Measurements from ENCODE around the gene MAF.

Gene MAF

GRCh38 chr16:79599837-79600637 is 500 bp downstream of the MAF start:
- H3K4me3 ChIP-seq (replicated peaks; ENCODE audit: low read depth, low read length) = no peak overlapping the region
- no peak for TF ChIP-seq CTCF (IDR thresholded peaks at IDR 0.05; ENCODE audit: low read depth, low read length, missing control alignments)
- no peak for DNase-seq (ENCODE audit: extremely low read depth, low read depth)

DNA sequence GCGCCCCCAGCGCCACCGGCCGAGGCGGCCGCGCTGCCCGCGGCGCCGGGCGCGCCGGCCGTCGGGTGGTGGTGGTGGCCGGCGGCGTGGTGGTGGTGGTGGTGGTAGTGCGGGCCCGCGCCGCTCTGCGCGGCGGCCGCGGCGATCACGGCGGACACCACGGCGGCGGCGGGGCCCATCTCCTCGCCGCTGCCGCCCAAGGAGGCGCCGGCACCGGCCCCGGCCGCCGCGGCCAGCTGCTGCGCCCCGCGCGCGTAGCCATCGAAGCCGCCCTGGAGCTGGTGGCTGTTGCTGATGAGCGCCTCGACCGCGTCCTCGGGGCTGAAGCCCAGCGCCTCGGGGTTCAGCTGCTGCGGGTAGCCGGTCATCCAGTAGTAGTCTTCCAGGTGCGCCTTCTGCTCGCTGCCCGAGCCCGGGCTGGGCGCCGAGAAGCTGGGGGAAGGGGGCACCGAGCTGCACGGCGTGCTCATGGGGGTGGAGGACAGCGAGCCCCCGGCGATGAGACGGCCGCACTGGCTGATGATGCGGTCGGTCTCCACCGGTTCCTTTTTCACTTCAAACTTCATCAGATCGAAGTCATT is 1.2 kb downstream of the MAF start:
- DNase-seq (ENCODE audit: extremely low read depth, low read depth) = no peak
- TF ChIP-seq CTCF (IDR thresholded peaks at IDR 0.05; ENCODE audit: low read depth, low read length, missing control alignments) = no peak
- no peak overlapping the region for H3K4me3 ChIP-seq (replicated peaks; ENCODE audit: low read depth, low read length)

- TF ChIP-seq CTCF (IDR thresholded peaks at IDR 0.05; ENCODE audit: low read depth, low read length, missing control alignments) = no peak
- H3K4me3 ChIP-seq (replicated peaks; ENCODE audit: low read depth, low read length) = no peak overlapping the region
- DNase-seq (ENCODE audit: extremely low read depth, low read depth) = no peak
Observed at GRCh38 chr16:79598348-79599181, 2.0 kb downstream of the MAF start.

- TF ChIP-seq CTCF (IDR thresholded peaks at IDR 0.05; ENCODE audit: low read depth, low read length, missing control alignments) = no peak
- H3K4me3 ChIP-seq (replicated peaks; ENCODE audit: low read depth, low read length) = no peak overlapping the region
- DNase-seq (ENCODE audit: extremely low read depth, low read depth) = no peak
Observed at GRCh38 chr16:79598063-79598347, 2.5 kb downstream of the MAF start.

DNA sequence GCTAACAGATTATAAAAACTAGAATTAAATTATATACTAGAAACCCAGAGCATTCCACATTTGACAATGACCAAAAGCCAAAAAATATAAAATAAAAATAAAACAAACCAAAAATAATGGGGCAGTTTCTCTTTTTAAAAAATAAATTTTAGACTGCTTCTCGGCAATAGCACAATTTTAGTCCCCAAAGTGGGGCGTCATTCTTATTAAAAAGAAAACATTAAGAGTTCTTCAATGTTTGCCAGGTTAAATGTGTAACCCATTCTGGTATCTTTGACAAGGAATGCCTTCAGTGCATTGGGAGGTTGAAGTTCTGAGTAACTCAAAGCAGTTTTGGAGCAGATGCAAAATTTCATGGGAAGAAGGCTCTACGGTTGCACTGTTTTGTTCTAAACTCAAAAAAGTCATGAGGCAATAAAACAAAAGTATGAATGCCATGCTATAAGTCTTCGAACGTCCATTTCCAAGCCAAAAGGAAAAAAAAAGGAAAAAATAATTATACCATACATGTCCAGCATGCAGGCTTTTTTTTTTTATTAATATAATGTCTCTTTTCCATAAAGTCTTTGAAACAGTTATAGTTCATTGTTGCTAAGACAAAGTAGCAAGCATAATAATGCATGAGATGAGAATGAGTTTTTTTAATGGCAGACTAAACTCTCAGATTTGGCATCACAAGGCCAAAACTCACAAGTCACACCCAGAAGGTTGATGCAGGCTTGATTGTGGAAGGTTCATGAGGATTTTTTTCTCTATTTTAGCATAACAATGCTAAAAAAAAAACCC is 3.1 kb downstream of the MAF start:
- no peak for DNase-seq (ENCODE audit: extremely low read depth, low read depth)
- TF ChIP-seq CTCF (IDR thresholded peaks at IDR 0.05; ENCODE audit: low read depth, low read length, missing control alignments) = no peak
- no peak overlapping the region for H3K4me3 ChIP-seq (replicated peaks; ENCODE audit: low read depth, low read length)

- H3K4me3 ChIP-seq (replicated peaks; ENCODE audit: low read depth, low read length) = no peak overlapping the region
- no peak for TF ChIP-seq CTCF (IDR thresholded peaks at IDR 0.05; ENCODE audit: low read depth, low read length, missing control alignments)
- no peak for DNase-seq (ENCODE audit: extremely low read depth, low read depth)
Observed at GRCh38 chr16:79595931-79596450, 4.5 kb downstream of the MAF start.
